Thymus (tissue), 11 donors: ENCODE data around the gene CCDC50. TPM values are rescaled to one million over a fixed set of nuclear protein-coding genes. Genes with fewer than 3 reads are reported as not detected.

ENCODE experiments used
- DNase-seq, 9 donors: peaks; one replicate each; pipeline ENCODE4 v3.0.0-alpha.2; 2013; ENCODE audit warnings: low spot score in 9 of 9, low read depth in 6 of 9, missing footprints in 1 of 9
- H3K27ac ChIP-seq, 2 donors: one replicate each; pipeline ENCODE4 v1.5.1; 2013; ENCODE audit warnings: control low read depth in 1 of 2, low read depth in 1 of 2, low read length in 1 of 2, mild to moderate bottlenecking in 1 of 2, moderate library complexity in 1 of 2
- H3K27me3 ChIP-seq, 2 donors: one replicate each; pipeline ENCODE4 v1.5.1; 2013; ENCODE audit warnings: low read length in 1 of 2; ENCODE audit not compliant: control insufficient read depth in 2 of 2, insufficient read depth in 1 of 2
- H3K36me3 ChIP-seq, 2 donors: one replicate each; pipeline ENCODE4 v1.5.1; 2013; ENCODE audit warnings: low read length in 1 of 2, mild to moderate bottlenecking in 1 of 2, moderate library complexity in 1 of 2; ENCODE audit not compliant: control insufficient read depth in 2 of 2, insufficient read depth in 2 of 2
- H3K4me1 ChIP-seq, 2 donors: one replicate each; pipeline ENCODE4 v1.5.1; 2013; ENCODE audit warnings: low read length in 2 of 2; ENCODE audit not compliant: control insufficient read depth in 2 of 2, insufficient read depth in 2 of 2
- H3K4me3 ChIP-seq, 2 donors: one replicate each; pipeline ENCODE4 v1.5.1; 2013; ENCODE audit warnings: low read length in 2 of 2, control low read depth in 1 of 2, mild to moderate bottlenecking in 1 of 2
- H3K9me3 ChIP-seq, 2 donors: one replicate each; pipeline ENCODE4 v1.5.1; 2013; ENCODE audit warnings: low read length in 1 of 2, mild to moderate bottlenecking in 1 of 2; ENCODE audit not compliant: control insufficient read depth in 2 of 2, insufficient read depth in 1 of 2
- WGBS: extraction: QIAGEN DNeasy Blood & Tissue Kit; methylation state at CpG from one replicate; pipeline ENCODE4 v1.1.7; 2013; 5-methylcytosine and 5-hydroxymethylcytosine counted together
- polyA plus RNA-seq: library from polyadenylated mRNA; stranded (reverse); fragments of 200-250 nt; gene quantifications from one replicate; pipeline ENCODE4 v1.2.3, GENCODE V29; 2013
- total RNA-seq: library from RNA; stranded (reverse); fragments of 120-200 nt; gene quantifications from one replicate; pipeline ENCODE4 v1.2.4, GENCODE V29; 2013
- donor health status: healthy.

The CCDC50 gene
- total and polyA plus RNA-seq, 2 donors, result 22.0 to 30.9 TPM

DNA sequence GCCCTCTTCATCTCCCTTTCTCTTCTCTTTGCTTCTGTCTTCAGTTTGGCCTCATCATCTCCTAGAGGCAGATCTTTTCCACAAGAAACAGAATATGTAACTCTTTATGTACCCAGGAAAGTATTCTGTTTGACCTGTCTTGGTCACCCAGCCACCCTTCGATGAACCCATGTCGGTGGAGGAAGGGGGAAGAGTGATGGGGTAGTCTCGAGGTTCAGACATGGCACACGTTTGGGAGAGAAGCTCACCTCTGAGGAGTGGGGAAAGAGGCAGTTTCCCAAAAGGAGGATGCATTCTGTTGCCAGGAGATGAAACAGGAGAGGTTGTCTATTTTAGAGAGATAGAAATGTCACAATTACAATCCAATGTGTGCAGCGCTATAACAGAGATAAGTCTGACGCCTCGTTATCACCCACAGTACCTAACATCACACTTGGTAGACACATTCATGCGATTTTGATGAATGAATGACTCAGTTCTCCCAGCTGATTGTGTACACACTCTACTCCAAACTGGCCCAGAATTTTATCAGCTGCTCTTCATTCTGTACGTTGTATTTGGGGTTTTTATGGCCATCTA, 722 bp upstream of the CCDC50 start:
- H3K27ac ChIP-seq, result peak overlapping the region; percentile 33 to 71

DNA sequence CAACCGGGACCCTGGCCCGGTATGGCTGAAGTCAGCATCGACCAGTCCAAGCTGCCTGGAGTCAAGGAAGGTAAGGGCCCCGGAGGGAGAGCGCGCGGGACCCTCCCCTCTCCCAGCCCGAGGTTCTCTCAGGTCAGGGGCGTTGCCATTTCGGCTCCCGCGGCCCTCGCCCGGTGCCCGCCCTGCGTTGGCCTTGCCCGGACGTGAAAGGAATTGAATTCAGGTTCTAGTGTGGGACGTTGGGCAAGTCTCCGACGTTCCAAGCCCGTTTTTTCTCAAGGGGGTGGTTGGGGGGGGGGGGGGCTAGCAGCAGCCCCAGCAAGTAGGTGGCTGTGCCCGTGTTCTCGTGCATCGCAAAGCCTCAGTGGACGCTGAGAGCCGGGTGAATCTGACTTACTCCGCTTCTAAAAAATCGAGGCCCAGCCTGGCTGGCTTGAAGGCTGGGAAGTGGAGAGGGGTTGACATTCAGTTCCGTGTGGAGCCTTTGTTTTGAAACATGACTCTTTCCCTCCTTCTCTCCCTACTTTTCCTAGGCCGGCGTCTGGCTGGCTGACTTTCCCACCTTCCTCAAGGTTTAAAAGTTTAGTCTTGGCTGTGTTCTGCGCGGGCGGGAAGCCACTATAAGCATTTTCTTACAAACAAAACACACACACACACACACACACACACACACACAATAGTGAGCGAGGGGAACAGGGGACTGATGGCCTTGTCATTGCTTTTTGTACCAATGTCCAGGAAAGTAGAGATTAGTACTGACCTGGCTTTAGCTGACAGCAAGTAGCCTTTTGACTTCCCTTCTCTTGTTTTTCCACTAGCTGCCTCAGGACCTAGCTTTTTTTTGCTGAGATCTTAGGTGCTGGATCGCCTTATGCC, 698 bp downstream of the CCDC50 start, which contains the start of gene UTS2B:
TSS of gene UTS2B (minus strand) at position 873 of the 876 bp plus-strand sequence. CDS start 48,337 bp downstream, outside the sequence.
- H3K27me3 ChIP-seq, result peaks cover 0 to 3% of the 10 kb centered on the region in 2 donors
- 10% methylated on average over 37 of the region's 37 CpGs for WGBS
- H3K27ac ChIP-seq, result peak within 1 kb of the TSS; percentile 56 to 80
- H3K9me3 ChIP-seq, result no peaks in the 10 kb centered on the region
- no peaks in the 10 kb centered on the region for H3K36me3 ChIP-seq
- peak in 6 of 9 donors; percentile 12 to 58 (median 26) for DNase-seq
- peak within 1 kb of the TSS; percentile 69 to 90 for H3K4me3 ChIP-seq
- peaks cover 4 to 20% of the 10 kb centered on the region in 2 donors for H3K4me1 ChIP-seq

More for the DNA sequence above, 722 bp upstream of the CCDC50 start:
- H3K4me3 ChIP-seq, result peak overlapping the region; percentile 69 to 90
- no peaks in the 10 kb centered on the region for H3K9me3 ChIP-seq
- peaks cover 0 to 3% of the 10 kb centered on the region in 2 donors for H3K27me3 ChIP-seq
- peaks cover 4 to 20% of the 10 kb centered on the region in 2 donors for H3K4me1 ChIP-seq
- 81% methylated on average over 9 of the region's 9 CpGs for WGBS
- DNase-seq, result peak in 3 of 9 donors; percentile 4 to 15 (median 7)
- H3K36me3 ChIP-seq, result no peaks in the 10 kb centered on the region

DNA sequence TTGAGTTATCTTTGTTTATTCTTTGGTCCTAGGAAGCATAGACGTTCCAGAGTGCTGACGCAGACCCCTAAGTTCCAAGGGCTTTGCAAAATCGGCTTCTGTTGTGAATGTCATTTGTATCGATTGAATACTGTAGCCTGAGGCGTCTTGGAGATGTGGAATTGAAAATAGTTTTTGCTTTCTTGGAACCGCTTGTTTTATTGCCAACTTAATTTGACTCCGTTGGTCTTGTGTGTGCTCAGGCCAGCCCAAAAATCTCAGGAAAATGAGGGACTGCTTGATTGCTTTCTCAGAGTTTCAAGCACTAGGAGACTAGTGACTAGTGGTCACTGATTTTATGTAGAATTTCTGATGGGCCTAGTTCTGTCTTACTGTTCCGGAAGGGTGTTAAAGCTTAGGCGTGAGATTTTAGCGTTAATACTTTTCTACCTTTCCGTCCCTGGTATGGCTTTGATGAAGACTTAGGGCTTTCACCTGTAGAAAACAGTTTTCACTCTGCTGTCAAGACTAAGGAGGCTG, 1.4 kb downstream of the CCDC50 start:
- peak overlapping the region; percentile 69 to 90 for H3K4me3 ChIP-seq
- H3K9me3 ChIP-seq, result no peaks in the 10 kb centered on the region
- peak in 1 of 9 donors; percentile 11 for DNase-seq
- H3K27ac ChIP-seq, result no peak overlapping the region
- peaks cover 0 to 3% of the 10 kb centered on the region in 2 donors for H3K27me3 ChIP-seq
- WGBS, result 82% methylated on average over 11 of the region's 11 CpGs
- peaks cover 4 to 20% of the 10 kb centered on the region in 2 donors for H3K4me1 ChIP-seq
- no peaks in the 10 kb centered on the region for H3K36me3 ChIP-seq

DNA sequence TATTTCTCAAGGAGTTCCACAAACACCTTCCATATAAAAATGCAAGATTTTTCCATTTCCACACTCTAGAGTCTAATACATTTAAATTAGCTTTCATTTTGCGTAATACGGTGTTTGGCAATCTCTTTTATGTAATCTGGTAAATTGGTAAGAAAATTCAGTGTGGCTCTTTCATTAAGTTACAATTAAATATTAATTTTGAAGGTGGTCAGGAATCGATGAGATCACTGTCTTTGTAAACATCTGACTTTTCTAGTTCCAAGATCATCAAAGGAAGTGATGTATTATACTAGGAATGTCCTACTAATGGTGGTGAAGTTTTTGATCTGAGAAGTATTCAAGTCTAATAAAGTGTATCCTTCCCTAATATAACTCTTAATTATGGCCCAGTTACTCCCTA, 2.2 kb downstream of the CCDC50 start:
- Histone ChIP-seq H3K4me1 (peaks cover 4 to 20% of the 10 kb centered on the region in 2 donors), H3K27ac (no peak overlapping the region), H3K36me3 (no peaks in the 10 kb centered on the region), H3K27me3 (peaks cover 0 to 3% of the 10 kb centered on the region in 2 donors), H3K4me3 (no peak overlapping the region), H3K9me3 (no peaks in the 10 kb centered on the region)
- WGBS, result 96% methylated on average over 3 of the region's 3 CpGs
- no peak for DNase-seq

DNA sequence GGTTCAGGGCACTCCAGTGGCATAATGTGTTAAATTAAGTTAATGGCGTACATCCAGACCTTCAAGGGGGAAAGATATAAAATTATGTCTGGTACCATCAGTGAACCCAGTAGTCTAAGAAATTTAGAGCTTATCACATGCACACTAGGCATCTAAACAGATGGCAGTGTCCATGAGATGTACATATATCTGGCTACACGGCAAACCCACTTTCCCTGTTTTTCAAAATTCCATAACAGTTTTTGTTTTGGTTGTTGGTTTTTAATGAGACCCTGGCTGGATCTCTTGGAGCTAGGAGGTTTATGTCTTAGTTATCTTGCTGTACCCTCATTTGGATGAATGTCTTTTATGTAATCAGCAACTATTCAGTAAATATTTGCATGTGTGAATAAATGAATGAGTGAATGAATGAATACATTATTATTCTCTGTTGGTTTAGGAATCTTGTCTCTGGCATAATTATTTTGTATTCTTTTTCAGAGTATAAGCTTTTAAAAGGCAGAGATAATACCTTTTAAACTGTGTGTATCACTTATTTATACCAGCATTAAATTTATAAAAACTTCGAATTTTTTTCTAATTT, 4.2 kb downstream of the CCDC50 start:
- Histone ChIP-seq H3K27ac (no peak overlapping the region), H3K27me3 (peaks cover 0 to 3% of the 10 kb centered on the region in 2 donors), H3K9me3 (no peaks in the 10 kb centered on the region), H3K4me3 (no peak overlapping the region), H3K4me1 (peaks cover 4 to 18% of the 10 kb centered on the region in 2 donors), H3K36me3 (no peaks in the 10 kb centered on the region)
- no peak for DNase-seq
- 97% methylated on average over 3 of the region's 3 CpGs for WGBS

DNA sequence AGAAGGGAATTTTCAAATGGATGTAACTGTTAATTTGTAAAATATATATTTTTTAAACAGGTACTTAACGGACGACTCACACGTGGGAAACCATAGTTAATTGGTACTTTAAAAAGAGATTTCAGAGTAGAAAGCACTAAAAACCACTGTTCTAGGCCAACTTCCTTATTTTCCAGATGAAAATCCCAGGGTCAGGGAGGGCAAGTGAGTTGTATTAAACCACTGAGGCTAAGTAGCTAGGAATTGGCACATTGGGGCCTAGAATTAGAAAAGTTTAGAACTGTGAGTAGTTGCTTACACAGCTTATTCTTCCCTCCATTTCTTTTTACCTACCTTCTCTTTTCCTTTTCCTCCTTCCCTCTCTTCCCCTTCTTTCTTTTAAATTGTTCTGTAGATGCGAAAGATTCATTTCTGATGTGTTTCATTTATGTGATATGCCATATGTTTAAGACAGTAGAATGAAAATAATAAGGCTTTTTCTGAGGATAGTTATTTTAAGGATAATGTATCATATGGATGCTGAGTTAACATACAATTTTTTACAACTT, 5.2 kb downstream of the CCDC50 start:
- no peak for DNase-seq
- 92% methylated on average over 4 of the region's 4 CpGs for WGBS
- peaks cover 4 to 12% of the 10 kb centered on the region in 2 donors for H3K4me1 ChIP-seq
- H3K27ac ChIP-seq, result no peak overlapping the region
- peaks cover 0 to 3% of the 10 kb centered on the region in 2 donors for H3K27me3 ChIP-seq
- no peak overlapping the region for H3K4me3 ChIP-seq
- no peaks in the 10 kb centered on the region for H3K36me3 ChIP-seq
- no peaks in the 10 kb centered on the region for H3K9me3 ChIP-seq

DNA sequence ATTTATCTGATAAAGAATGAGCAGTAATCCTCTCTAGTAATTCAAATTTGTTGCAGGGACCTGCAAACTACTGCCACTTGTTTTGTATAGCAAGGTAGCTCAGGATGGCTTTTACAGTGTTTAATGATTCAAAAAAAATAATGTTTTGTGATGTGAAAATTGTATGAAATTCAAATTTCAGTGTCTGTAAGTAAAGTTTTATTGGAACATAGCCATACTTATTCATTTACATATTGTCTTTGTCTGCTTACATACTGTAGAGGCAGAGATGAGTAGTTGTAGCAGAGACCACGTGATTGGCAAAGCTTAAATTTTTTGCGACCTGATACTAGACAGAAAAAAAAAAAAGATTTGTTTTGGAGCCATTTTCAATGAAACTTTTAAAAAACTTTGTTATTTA, 7.6 kb downstream of the CCDC50 start:
- H3K9me3 ChIP-seq, result no peaks in the 10 kb centered on the region
- no peaks in the 10 kb centered on the region for H3K36me3 ChIP-seq
- H3K4me3 ChIP-seq, result no peak overlapping the region
- H3K4me1 ChIP-seq, result no peaks in the 10 kb centered on the region
- H3K27me3 ChIP-seq, result no peaks in the 10 kb centered on the region
- 94% methylated on average over 2 of the region's 2 CpGs for WGBS
- no peak for DNase-seq
- H3K27ac ChIP-seq, result no peak overlapping the region

DNA sequence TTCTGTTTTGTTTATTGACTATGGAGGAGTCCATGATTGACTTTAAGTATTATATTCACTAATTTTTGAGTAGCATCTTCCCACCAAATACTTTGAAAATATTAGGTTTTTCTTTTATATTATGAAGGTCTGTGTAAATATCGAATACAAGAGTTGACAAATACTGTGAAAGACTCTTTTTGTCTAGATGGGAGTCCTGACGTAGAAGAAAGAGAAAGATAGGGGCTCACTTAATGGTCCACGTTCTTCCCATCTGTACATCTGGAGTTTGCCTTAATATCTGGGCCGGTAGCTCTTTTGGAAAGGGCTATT, 8.9 kb downstream of the CCDC50 start:
- DNase-seq, result no peak
- Histone ChIP-seq H3K9me3 (no peaks in the 10 kb centered on the region), H3K27ac (no peak overlapping the region), H3K27me3 (no peaks in the 10 kb centered on the region), H3K36me3 (no peaks in the 10 kb centered on the region), H3K4me1 (no peaks in the 10 kb centered on the region), H3K4me3 (no peak overlapping the region)
- WGBS, result 99% methylated on average over 4 of the region's 4 CpGs
